ENCODE results near the gene LRFN5.

DNA sequence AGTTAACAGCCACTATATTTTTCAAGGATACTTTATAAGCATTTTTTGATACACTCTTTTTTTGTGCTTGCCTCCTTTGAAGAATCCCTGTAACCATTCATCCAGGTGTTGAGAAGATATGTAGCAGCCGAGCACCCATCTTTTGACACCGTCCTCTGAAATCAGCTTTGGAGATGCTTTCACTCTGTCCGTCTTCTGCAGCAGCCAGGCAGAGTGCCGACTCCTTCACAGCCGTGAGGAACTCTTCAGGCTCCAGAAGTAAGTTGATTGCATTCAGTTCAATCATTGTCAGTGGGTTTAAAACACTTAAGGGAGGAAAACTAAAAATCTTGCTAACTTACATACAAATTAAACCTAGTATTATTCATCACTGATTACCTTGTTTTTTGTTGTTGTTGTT lies 160.1 kb downstream of the LRFN5 start:
- TF ChIP-seq CTCF (IDR thresholded peaks at IDR 0.05): no peak
- TF ChIP-seq POLR2A (IDR thresholded peaks at IDR 0.05): no peak
